ENCODE measurements around the gene JAML.

Gene JAML

DNA sequence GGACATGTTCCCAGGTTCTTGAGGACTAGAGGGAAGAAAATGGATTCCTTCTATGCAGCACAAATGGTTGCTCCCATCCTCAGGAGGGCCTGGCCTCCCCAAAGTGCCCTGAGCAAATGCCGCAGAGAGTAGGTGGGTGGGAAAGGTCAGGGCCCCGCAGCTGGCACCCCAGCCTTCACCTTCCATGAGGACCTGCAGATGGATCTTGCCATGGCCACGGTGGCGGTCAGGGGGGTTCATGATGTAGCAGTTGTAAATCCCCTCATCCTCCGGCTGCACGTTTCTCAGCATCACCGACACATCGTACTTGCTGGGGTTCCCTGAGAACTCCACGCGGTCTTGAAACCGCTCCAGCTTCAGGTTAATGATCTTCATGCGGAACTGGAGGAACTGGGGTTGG is 56.9 kb downstream of the JAML start:
- no peak for DNase-seq (ENCODE audit: low spot score)

DNA sequence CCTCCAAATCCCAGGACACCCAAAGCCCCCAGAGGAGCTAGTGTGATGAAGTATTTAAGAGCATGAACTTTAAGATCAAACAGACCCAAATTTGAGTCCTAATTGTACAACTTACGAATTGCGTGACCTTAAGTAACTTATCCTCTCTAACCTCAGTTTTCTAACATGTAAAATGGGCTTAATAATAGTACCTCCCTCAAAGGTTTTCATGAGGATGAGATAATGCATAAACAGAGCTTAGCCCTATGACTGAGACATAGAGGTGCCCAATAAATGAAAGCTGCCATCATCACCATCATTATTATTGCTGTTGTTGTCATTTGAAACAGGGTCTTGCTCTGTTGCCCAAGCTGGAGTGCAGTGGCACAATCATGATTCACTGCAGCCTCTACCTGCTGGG is 57.6 kb downstream of the JAML start:
- DNase-seq (ENCODE audit: low spot score), result no peak

DNA sequence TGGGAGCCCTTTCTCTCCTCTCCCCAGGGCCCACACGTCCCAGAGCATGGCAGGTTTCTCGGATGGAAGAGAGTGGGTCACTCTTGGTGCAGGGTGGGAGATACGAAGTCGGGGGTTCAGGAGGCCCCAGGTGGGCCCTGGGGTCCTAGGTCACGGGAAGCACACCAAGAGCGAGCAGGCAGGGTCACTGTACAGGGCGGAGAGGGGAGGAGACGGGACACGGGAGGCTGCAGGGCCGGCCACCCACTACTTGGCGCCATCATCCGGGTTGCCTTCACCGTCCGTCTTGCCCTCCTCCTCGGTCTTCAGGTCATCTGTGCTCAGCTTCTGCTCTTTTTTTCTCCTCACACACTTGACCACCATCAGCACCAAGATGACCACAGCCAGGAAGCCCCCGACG is 58.2 kb downstream of the JAML start:
- no peak for DNase-seq (ENCODE audit: low spot score)

DNA sequence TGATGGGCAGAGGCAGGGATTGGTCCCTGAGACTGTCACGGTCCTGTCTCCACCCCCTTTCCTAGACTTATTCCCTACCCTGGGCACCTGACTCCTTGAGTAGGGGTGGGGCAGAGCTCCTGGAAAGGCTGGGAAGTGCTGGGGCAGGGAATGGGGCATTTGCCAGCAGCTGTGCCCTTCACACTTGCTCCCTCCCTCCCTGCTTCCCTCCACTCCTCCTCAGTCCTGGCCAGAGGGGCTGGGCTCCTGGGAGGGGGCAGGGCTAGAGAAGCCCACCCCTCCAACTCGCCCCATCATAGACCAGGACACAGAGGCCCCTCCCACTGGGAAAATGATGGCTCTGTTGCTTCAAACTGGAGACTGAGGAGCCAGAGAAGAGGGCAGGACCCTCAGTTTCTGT is 59.9 kb downstream of the JAML start:
- no peak for DNase-seq (ENCODE audit: low spot score)

DNA sequence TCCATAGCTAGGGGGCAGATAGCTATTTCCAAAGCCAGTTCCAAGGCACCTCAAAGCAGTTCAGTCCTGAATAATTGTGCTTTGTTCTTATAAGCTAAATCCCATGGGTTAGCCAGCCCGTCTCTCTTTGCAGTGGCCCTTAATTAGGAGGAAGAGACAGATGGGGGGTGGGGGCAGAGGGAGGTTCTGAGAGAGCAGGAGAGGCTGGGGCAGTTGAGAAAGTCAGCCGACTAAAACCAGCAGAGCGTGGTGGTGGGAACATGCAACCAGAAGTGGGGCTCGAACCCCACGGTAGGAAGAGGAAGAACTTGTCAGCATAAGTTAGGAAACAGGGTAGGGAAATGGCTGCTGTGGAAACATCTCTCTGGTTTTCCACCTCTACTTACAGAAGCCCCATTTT is 61.3 kb downstream of the JAML start:
- no peak for DNase-seq (ENCODE audit: low spot score)

DNA sequence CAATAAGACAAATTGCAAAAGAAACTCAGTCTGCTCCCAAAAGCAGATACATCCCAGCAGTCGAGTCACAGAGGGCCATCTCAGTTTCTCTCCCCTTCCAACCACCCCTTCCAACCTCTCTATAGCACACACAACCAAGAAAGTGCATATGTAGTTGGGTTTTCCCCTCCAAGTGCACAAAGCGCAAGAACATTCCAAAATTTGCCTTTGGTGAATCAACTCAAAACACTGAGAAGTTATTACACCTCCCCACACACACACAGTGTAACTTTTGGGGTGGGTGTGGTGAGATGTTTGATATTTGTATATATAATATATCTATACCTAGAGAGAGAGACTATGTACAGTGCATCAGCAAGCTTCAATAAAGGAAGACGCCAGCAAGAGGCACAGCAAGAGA is 62.0 kb downstream of the JAML start:
- no peak for DNase-seq (ENCODE audit: low spot score)

DNA sequence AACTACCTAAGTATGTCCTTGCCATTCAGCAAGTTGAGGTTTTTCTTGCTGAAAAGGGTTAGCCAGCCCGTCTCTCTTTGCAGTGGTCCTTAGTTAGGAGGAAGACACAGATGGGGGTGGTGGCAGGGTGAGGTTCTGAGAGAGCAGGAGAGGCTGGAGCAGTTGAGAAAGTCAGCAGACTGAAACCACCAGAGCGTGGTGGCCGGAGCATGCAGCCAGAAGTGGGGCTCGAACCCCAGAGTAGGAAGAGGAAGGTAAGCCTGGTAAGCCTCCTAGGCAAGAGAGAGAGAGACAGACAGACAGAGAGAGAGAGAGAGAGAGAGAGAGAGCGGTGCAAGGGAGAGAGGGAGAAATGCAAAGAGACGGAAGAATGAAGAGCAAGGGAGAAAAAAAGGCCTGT is 63.0 kb downstream of the JAML start:
- no peak for DNase-seq (ENCODE audit: low spot score)

DNA sequence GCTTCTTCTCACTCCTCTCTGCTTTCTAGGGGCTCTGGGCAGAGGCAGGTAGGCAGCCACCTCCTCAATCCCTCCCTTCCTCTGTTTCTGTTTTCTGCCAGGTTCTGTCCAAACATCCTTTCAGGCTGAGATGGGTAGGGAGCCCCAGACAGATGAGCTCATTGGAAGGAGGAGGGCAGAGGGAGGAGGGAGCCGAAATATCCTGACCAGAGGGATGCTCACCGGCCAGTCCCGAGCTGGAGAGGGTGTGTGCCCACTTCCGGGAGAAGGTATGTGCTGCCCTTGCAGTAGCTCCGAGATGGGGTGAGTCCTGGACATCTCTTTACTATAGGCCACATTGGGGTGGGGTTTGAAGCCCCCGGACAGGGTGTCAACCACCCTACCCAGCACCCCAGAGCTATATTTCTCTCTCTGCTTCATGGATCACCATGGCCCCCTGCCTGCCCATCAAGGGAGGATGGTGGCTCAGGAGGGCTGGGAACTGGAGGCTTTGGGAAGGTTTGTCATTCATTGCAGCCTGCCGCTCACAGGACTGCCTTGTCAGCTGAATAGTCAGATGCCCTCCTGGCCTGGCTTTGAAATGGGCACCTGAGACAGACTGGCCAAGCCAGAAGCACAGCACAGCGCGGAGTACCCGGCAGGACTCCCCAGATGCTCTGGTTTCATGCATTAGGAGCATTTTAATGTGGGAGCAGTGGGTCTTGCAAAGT is 67.5 kb downstream of the JAML start:
- no peak for DNase-seq (ENCODE audit: low spot score)

DNA sequence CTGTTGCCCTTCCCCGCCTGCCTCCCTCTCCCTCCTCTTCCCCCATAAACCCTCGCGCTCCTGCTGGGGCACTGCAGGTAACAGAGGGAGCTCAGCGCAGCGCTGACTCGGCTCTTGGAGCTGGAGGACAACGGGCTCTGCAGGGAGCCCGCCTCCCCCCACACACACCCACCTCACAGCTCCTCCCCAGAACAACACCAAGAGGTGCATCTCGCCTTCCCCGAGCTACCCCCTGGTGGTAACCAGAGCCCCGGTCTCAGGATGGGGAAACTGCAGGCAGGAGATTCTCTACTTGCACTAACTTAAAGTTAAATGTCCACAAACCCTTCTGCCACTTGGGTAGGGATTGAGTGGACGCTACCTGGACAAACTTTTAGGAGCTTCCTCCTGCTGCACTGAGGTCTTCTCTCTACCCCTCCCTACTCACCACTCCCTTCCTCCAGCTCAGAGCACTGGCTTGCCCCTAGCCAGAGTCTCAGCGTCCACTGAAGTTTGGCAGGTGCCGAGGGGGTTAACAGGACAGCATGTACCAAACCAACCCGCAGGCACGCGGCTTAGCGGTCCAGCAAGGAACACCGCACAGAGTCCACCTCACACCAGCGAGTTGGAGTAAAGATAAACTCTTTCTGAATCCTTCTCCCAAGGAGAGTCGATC is 68.2 kb downstream of the JAML start:
- peak; percentile 57 for DNase-seq (ENCODE audit: low spot score)

DNA sequence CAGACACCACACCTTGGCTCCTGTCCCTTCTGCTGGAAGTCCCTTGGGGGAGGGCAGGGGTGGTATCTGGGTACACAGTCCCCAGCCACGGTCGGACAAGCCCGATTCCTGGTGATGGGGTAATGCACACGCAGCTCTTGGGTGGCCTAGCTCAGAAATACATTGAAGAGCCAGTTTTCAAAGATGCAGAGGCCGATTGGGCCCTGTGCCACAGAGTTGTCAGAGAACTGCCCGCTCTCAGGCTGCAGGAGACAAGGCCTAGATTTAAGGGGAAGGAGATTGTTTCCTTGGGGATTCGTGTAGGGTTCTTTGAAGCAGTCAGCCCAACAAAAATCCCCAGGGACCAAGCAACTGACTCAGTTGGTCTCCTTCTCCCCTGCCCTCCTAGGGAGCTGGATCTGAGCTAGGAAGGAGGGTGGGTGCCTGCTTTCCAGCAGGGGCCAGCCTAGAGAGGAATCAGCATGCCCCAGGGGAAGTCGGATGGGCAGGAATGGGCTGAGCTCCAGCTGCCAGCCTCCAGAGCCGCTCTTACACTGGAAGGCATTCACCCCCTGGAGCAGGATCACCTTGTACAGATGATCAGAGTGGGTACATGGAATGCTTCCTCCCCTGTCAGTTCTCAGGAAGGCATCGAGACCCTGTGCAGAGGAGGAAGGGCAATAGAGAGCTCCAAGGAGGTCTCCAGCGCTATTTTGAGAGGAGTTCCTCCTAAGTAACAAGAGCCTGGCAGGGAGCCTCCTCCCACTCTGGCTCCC is 68.9 kb downstream of the JAML start:
- no peak for DNase-seq (ENCODE audit: low spot score)

DNA sequence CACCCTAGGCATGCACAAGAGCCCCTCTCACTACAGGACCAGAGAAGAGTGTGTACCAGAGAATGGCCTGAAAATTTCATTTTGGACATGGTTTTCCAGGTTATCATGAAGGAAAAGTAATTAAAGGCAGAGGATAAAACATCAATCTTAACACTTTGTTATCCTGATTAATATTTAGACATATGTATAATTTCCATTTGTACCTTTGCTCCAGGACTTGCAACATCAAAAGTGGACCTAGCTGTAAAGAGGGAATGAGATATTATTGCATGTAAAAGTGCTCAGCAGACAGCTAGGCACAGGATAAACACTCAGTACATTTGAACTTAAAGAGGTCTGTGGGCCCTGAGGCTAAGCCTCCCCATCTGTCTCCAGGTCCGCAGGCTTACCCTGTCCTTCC is 70.2 kb downstream of the JAML start:
- no peak for DNase-seq (ENCODE audit: low spot score)

DNA sequence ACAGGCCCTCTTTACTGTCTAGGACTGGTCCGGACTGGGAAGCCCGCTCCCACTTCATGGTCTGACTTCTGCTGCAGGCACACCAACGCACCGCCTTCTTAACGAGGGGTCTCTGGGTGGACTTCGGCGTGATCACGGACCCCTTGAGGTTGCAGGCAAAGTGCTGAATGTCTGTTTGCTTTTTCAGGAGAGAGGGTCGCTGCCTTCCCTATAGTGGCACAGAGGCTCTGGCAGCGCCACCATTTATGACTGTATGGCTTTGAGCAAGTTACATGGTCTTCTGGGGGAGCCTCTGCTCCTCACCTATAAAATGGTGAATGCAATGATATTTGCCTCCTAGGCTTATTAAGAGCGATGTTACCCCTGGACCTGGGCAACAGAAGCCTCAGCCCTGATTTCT is 70.8 kb downstream of the JAML start:
- no peak for DNase-seq (ENCODE audit: low spot score)

DNA sequence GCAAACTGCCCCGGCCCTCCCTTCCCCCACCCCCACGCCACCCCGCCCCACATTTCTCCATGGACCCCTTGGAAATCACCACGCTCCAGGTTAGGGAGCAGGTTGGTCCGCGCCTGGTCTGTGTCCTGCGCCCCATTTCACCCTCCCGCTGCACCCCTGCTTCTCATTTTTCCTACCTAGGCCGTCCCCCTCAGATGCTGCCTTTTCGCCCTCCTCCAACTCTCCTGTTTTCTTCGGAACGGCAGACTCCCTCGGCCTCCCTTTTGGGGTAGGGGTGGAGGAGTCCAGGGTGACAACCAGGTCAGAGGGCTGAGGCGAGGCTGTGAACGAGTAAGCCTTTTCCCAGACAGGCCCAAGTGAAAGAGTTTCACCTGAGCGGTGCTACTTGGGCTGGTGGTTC is 71.3 kb downstream of the JAML start:
- no peak for DNase-seq (ENCODE audit: low spot score)

DNA sequence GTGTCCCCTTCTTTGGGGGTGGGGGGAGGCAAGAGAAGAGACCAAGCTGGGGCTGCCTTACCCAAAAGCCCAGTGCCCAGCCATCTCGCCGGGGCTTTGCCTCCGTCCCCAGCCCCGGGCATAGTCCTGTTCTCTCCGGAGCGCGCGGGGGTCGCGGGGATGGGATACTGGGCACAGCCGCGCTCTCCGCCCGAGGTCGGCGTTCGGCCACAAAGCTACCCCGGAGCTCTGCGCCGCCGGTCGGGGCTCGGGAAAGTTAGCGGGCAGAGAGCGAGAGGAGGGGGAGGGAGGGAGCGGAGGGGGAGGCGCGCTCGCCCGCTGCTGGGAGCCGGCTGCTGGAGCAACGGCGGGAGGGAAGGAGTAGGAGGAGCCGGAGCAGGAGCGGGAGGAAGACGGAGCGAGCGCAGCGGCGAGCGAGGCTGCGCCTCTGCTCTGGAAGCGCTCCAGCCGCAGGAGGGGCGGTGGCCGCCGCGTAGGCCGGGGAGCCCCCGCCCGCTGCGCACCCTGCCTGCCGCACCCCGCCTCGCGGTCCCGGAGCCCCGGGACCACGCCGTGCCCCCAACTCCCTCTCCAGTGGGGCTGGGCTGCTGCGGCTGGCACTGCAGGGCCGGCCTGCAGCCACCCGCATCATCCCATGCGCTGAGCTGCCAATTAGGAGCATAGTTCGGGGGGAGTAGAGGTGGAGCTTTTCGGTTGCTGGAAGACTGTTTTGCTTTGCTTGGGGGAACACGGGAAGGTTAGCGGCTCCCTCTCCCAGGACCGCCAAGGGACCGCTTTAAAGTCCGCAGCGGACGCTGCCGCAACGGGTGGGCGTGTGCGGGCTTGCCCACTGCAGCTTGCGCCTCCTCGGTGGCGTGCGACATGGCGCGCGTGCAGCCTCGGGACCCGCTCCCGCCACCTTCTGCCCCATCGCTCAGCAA is 72.0 kb downstream of the JAML start, which contains the start of gene SCN4B:
TSS of gene SCN4B (minus strand) at position 272 of the 920 bp plus-strand sequence. CDS start at position 122, 150 bp downstream.
- DNase-seq (ENCODE audit: low spot score), result peak; percentile 92

DNA sequence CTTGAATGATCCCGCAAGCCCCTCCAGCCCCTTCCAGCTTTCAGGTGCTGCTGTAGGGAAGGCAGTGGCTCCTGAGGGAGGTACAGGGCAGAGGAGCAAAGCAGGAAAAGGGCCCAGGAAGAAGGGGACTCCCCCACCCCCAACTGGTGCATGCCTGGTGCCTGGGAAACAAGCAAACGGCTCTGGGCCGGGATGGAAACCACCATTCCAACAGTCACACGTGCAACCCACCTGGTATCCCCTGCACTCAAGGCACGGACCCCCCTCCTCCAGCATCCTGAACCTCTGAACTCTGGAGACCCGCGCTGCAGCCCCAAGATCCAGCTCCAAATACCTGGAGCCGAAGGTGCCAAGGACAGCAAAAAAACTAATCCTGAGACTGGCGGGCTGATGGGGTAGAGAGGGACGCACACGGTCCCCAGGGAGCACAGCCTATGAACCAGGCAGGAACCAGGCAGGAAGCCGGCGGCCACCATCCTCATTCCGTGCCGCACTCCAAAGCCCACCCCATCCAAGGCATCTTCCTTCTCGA is 72.7 kb downstream of the JAML start:
- no peak for DNase-seq (ENCODE audit: low spot score)

DNA sequence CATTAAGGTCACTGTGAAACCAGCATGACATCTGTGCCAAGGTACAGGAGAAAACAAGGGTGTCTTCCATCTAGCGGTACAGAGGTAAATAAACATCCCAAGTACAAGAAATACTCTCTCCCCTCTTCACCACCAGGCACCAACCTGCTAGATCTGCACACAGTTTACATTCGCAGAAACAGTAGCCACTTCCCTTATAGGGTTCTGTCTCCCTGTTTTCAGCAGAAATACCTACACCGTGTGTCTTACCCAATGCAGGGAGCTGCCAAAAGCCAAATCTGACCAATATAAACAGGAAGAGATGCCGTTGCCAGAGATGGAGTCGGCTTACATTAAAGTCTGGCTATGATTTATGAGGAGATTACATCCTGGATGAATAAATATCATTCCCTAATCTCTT is 73.4 kb downstream of the JAML start:
- DNase-seq (ENCODE audit: low spot score), result no peak

DNA sequence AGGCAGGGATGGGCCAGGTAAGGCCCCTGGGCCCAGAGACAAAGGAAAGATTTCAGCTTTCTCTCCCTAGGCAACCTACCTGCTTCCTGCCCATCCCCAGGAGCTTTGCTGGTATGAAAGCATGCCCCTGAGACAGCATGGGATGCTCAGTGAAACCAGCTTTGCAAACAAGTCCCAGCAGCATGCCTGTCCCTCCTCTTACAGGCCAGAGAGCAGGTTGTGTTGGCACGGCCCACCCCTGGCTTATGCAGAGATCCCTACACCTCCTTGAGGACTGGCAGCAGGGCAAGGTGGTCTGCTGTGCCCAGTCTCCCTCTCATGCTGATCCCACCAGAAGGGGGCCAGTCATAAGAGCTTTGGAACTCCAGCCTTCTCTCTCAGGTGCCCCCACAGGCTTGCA is 75.3 kb downstream of the JAML start:
- DNase-seq (ENCODE audit: low spot score), result no peak

DNA sequence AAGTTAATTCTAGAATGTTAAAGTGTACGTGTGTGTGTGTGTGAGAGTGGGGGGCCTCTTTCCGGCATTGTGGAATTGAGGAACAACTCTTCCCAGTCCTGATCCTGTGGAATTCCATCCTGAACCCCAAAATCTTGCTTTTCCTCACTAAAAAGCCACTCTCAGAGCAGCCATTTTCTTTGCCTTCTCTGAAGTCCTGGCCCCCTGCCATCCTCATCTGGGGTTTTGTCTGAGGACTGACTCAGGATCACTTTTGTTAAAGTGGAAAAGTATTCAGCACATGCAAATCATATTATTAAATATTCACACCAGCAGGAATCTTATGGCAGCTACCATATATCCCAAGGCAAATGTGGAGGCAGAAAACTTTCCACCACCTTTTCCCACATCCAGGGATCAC is 76.0 kb downstream of the JAML start:
- DNase-seq (ENCODE audit: low spot score), result no peak

DNA sequence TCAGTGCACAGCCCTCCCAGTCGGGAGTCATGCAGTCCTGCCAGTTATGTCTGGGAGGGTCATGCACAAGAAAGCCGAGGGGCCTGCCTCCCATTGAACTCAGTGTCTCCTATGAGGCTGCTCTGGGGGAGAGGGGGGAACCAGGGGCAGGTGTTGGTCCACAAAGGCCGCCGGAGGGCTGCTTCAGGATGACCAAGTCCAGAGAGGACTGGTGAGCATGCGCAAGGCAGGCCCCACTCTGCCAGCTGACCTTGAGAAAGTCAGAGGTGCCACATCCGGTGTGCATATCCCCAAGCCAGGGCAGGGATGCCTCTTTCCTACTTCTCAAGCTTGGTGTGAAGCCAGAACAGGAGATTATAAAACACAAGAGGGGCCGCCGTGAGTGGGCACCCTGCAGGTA is 76.6 kb downstream of the JAML start:
- no peak for DNase-seq (ENCODE audit: low spot score)

DNA sequence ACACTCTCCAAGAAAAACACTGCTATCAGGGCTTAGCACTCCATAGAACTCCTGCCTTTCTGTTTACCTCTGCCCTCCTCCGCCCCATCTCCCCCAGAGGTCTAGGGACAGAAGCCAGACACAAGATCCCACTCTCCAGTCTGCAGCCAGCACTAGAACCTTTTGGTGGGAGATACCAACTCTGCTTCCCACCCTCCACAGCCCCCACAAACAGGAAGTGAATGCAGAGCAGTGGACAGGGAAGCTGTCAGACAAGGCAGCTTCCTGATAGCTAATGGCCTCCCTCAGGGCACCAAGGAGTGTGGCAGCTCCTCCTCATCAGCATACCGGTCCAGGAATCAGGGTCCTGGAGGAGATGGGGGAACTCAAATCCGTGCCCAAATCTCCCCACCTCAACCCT is 77.3 kb downstream of the JAML start:
- no peak for DNase-seq (ENCODE audit: low spot score)

DNA sequence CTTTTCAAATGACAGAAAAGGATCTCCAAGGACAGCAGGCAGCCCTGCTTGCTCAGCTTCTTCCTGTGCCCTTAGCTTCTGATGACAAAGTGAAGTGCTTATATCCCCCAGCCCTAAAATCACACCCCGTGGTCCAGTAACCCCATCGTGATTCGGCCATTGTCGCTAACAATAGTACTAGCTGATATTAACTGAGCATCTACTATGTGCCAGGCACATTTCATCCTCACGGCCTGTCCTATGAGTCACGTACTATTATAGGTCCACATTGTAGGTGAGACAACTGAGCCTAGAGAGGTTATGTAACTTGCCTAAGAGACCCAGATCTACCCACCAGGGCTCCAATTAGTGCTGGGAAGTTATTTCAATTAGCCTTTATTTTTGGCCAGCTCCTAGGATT is 78.3 kb downstream of the JAML start:
- no peak for DNase-seq (ENCODE audit: low spot score)

All from iPS-NIHi11 (cell line).